GM13977 (cell line): ENCODE results near the gene AGGF1.
A peak's percentile ranks its signal among the peaks of the same experiment; 100 is the strongest.

ENCODE experiments used
- DNase-seq: peaks from one replicate; pipeline ENCODE4 v3.0.0; 2012; ENCODE audit warnings: low spot score
- CTCF ChIP-seq: IDR thresholded peaks from 2 replicates; pipeline ENCODE4 v1.5.1; 2012; ENCODE audit warnings: mild to moderate bottlenecking, control low read depth; ENCODE audit not compliant: insufficient read depth; ENCODE audit errors: extremely low read depth, missing control alignments
- in situ Hi-C: fragments of 300-500 bp; cut with MboI; formaldehyde crosslinking; loops from one replicate; pipeline ENCODE4 v1.12.0; 2022; ENCODE audit warnings: low sequenced_read_pairs, low pct_unique_long_range_greater_than_20kb, mixed read lengths, inconsistent platforms; ENCODE audit not compliant: unreplicated experiment

The AGGF1 gene

DNA sequence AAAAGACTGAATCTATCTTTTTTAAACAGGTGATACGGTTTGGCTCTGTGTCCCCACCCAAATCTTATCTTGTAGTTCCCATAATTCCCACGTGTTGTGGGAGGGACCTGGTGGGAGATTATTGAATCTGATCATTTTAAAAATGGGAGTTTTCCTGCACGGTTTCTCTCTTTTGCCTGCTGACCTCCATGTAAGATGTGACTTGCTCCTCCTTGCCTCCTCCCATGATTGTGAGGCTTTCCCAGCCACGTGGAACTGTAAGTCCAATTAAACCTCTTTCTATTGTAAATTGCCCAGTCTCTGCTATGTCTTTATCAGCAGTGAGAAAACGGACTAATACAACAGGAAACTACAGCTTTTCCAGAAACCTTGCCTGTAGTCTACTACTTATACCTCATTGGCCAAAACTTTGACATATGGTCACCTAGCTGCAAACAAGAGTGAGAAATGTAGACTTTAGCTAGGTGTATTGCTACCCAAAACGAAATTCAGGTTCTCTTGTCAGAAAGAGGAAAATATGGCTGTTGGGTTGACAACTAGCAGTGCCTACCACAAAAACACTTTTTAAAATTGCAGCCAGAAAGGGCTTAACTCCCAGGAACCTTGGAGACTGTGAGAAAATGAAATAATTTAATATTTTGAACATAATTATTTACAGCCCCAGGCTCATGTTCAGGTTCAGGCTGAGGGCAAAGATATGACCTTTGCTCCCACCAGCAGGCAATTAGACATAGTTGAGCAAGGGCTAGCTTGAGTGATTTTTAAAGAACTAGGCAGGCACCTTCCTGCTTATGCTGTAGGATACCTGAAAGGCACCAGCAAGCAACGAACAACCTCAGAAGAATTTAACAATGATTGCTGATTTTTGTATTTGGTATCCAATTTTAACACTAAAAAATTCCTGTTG, 7.4 kb upstream of the AGGF1 start:
- in situ Hi-C loops: no loop called here
- no peak for DNase-seq
- TF ChIP-seq CTCF: no peak

DNA sequence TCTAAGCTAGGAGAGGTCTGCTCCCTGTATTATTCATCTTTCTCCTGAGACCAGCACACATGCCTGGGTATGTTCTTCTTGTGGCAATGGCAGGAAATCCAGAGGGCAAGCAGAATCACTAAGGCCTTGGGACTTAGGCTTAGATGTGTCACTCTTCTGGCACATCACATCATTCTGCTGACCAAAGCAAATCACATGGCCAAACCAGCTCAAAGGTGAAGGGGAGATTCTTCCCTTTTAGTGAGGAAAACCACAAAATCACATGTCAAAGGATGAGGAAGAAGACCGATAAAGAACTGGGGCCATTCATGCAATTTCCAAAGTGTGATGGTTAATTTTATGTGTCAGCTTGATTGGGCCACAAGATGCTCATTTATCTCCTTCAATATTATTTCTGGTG, 5.7 kb upstream of the AGGF1 start:
- no peak for DNase-seq
- in situ Hi-C loops: no loop called here
- no peak for TF ChIP-seq CTCF

DNA sequence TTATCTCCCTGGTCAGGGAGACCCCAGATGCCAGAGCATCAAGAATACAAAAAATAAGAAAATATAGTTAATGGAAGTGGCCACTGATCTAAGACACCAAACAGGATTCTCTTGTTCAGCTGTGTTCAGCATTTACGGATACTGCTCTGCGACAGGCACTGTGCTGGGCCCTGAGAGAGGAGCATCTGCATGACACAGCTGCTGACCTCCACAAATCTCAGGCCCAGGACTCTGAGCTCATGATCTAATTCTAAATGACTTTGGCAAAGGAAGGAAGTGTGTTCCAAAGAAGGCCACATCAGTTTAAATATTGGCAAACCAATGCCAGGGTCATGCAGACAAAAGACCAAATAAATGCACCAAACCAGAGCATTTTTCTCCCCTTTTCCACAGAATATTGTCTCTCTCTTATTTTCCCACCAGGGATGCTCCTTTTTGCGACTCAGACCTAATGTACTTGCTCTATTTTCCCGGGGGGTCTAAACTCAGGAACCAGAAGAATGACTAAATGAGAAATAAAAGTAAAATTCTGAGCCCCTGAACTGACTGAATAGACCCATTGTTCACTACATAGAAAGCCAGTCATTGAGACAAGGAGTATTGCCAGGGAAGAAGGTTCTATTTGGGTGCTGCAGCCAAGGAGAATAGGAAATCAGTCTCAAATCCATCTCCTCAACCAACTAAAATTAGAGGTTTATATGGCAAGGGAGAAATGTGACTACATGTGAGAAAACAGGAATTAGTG, 1.4 kb upstream of the AGGF1 start:
- no peak for TF ChIP-seq CTCF
- DNase-seq: no peak
- in situ Hi-C loops: no loop called here

DNA sequence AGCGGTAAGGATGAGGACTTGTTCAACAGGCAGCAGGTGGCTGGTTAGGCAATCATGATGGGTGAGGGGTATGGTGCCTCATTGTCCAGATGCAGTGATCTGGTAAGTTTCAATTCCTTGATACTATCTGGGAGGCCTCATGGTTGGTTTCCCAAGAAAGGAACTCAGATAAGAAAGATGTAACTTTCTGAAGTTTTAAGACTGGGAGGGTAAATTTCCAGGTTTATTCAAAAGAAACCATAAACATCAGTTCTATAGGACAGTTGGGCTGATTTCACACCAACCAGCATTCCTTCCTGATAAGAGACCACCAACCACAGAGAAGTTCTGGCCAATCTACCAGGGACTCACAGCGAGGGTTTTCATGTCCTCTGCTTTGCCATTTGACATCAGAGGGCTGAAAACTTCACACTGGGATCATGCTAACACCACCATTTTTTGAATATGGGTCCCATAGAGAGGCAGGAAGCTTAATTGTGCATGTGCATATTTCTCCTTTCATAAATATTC, 773 bp upstream of the AGGF1 start:
- DNase-seq: no peak
- no peak for TF ChIP-seq CTCF
- in situ Hi-C loops: no loop called here

DNA sequence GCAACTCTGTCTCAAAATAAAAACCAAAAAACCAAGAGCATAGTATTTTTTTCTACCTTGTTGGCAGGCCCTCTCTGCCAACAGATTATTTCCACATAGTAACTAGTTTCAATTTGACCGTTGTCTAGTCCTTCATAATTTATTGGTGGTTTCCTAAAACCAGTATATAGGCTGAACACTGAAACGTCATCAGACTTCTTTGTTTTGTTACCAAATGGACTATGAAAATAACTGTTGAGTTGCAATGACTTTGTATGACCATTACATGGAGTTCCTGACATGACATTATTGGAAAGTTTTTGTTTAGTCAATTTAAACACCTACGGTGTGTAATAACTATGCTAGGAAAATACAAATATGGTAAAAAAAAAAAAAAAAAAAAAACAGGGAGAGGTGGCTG, 1.7 kb downstream of the AGGF1 start:
- in situ Hi-C loops: no loop called here
- TF ChIP-seq CTCF: no peak
- DNase-seq: peak; percentile 20

- TF ChIP-seq CTCF: no peak
- in situ Hi-C loops: no loop called here
- DNase-seq: no peak
These were observed 2.4 kb downstream of the AGGF1 start for GRCh38 chr5:77032635-77033034.
